Glutamatergic neuron (in vitro differentiated cells): ENCODE results near the gene COQ7. TPM values are rescaled to one million over a fixed set of nuclear protein-coding genes. Genes with fewer than 3 reads are reported as not detected.

Source experiments
- DNase-seq: peaks from one replicate; pipeline ENCODE4 v3.0.0; 2022
- H3K27ac Mint-ChIP-seq: one replicate; pipeline ENCODE4 v1.8.0; 2020; ENCODE audit warnings: mild to moderate bottlenecking, mixed read lengths, inconsistent platforms; ENCODE audit not compliant: unreplicated experiment
- H3K27me3 Mint-ChIP-seq: one replicate; pipeline ENCODE4 v1.8.0; 2020; ENCODE audit warnings: mild to moderate bottlenecking, moderate library complexity, mixed read lengths, inconsistent platforms; ENCODE audit not compliant: unreplicated experiment
- H3K36me3 Mint-ChIP-seq: one replicate; pipeline ENCODE4 v1.8.0; 2020; ENCODE audit warnings: mild to moderate bottlenecking, mixed read lengths, inconsistent platforms; ENCODE audit not compliant: unreplicated experiment
- H3K4me1 Mint-ChIP-seq: one replicate; pipeline ENCODE4 v1.8.0; 2020; ENCODE audit warnings: mild to moderate bottlenecking, low read depth, mixed read lengths, inconsistent platforms; ENCODE audit not compliant: unreplicated experiment
- H3K4me3 Mint-ChIP-seq: one replicate; pipeline ENCODE4 v1.8.0; 2020; ENCODE audit warnings: mild to moderate bottlenecking, mixed read lengths, inconsistent platforms; ENCODE audit not compliant: unreplicated experiment
- H3K9me3 Mint-ChIP-seq: one replicate; pipeline ENCODE4 v1.8.0; 2020; ENCODE audit warnings: mild to moderate bottlenecking, moderate library complexity, mixed read lengths, inconsistent platforms; ENCODE audit not compliant: unreplicated experiment
- total RNA-seq: library from RNA; stranded (reverse); fragmentation: NEBNext Ultra II Directional; extraction: Animal tissue kit (Norgen Biotek cat#: 25700); gene quantifications from one replicate; pipeline ENCODE4 v1.2.1, GENCODE V29; 2021; ENCODE audit not compliant: unreplicated experiment
- TF ChIP-seq, protein P1 (sequence below): fragments of 200-600 bp; sonication (generic); IDR thresholded peaks from one replicate; pipeline ENCODE4 v1.5.0; 2021; ENCODE audit not compliant: partially characterized antibody, unreplicated experiment

The COQ7 gene
- total RNA-seq, 1 donor from 2014 or later, result 21.3 TPM

DNA sequence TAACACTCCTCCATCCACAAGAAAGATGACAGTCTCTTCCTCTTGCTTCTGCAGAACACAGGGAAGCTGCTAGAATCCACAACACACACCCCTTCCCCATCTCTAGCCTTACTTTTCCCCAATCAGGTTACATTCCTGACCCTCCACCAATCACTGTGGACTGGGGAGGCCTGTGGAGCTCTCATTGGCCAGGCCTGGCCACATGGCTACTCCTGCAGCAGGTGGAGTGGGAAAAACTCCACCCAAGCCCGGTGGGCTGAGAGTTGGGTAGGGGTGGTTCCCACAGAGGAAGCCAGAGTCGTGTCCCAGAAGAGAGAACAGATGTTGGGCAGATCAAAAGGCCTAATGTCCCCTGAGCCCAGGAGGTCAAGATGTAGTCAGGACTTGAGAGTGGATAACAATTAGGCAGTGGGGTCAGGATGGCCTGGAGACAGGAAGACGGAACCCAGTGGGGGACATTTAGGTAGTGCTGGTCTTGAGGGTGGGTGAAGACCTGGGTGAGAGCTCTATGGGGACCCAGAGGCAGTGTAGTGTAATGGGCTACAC, 22.1 kb downstream of the COQ7 start:
- TF ChIP-seq, protein P1, sequence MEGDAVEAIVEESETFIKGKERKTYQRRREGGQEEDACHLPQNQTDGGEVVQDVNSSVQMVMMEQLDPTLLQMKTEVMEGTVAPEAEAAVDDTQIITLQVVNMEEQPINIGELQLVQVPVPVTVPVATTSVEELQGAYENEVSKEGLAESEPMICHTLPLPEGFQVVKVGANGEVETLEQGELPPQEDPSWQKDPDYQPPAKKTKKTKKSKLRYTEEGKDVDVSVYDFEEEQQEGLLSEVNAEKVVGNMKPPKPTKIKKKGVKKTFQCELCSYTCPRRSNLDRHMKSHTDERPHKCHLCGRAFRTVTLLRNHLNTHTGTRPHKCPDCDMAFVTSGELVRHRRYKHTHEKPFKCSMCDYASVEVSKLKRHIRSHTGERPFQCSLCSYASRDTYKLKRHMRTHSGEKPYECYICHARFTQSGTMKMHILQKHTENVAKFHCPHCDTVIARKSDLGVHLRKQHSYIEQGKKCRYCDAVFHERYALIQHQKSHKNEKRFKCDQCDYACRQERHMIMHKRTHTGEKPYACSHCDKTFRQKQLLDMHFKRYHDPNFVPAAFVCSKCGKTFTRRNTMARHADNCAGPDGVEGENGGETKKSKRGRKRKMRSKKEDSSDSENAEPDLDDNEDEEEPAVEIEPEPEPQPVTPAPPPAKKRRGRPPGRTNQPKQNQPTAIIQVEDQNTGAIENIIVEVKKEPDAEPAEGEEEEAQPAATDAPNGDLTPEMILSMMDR, result no peak
- Mint-ChIP-seq H3K4me1 (no peaks in the 10 kb centered on the region), H3K4me3 (no peak overlapping the region), H3K27ac (no peak overlapping the region), H3K27me3 (peaks cover 6% of the 10 kb centered on the region), H3K9me3 (peaks cover 1% of the 10 kb centered on the region), H3K36me3 (peaks cover 4% of the 10 kb centered on the region)
- no peak for DNase-seq

DNA sequence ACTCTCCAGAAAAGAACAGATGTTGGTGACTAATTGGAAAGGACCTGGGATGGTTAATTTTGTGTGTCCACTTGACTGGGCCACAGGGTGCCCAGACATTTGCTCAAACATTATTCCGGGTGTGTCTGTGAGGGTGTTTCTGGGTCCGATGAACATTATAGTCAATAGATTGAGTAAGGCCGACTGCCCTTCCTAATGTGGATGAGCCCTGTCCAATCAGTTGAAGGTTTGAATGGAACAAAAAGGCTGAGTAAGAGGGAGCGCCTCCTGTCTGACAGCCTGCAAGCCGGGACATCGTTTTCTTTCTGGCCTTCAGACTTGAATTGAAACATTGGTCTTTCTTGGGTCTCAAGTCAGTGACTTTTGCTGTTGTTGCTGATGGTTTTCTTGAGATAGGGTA, 23.5 kb downstream of the COQ7 start:
- H3K36me3 Mint-ChIP-seq, result peaks cover 4% of the 10 kb centered on the region
- TF ChIP-seq, protein P1, result no peak
- H3K27ac Mint-ChIP-seq, result no peak overlapping the region
- no peaks in the 10 kb centered on the region for H3K4me1 Mint-ChIP-seq
- H3K4me3 Mint-ChIP-seq, result no peak overlapping the region
- no peak for DNase-seq
- H3K27me3 Mint-ChIP-seq, result peaks cover 6% of the 10 kb centered on the region
- H3K9me3 Mint-ChIP-seq, result peaks cover 1% of the 10 kb centered on the region

DNA sequence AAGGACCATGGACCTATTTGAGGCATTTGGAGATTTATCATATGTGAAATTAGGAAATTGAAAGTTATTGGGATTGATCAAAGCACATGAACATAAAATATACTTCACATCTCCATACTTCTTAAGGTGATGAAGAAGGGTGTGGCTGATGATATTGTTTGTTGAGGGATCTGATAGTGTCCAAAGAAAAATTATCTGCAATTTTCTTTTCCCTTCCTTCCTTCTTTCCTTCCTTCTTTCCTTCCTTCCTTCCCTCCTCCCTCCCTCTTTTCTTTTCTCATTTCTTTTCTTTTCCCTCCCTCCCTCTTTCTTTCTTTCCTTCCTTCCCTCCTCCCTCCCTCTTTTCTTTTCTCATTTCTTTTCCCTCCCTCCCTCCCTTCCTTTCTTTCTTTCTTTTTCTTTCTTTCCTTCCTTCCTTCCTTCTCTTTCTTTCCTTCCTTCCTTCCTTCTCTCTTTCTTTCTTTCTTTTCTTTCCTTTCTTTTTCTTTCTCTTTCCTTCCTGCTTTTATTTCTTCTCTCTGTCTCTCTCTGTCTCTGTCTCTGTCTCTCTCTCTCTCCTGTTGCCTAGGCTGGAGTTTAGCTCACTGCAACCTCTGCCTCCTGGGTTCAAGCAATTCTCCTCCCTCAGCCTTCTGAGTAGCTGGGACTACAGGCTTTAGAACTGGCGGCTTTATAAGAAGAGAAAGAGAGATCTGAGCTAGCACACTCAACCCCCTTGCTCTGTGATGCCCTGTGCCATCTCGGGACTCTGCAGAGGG, 25.4 kb downstream of the COQ7 start:
- no peak for DNase-seq
- Mint-ChIP-seq H3K27ac (no peak overlapping the region), H3K36me3 (peaks cover 5% of the 10 kb centered on the region), H3K4me1 (no peaks in the 10 kb centered on the region), H3K9me3 (peaks cover 1% of the 10 kb centered on the region), H3K4me3 (no peak overlapping the region), H3K27me3 (peaks cover 4% of the 10 kb centered on the region)
- TF ChIP-seq, protein P1, result no peak

DNA sequence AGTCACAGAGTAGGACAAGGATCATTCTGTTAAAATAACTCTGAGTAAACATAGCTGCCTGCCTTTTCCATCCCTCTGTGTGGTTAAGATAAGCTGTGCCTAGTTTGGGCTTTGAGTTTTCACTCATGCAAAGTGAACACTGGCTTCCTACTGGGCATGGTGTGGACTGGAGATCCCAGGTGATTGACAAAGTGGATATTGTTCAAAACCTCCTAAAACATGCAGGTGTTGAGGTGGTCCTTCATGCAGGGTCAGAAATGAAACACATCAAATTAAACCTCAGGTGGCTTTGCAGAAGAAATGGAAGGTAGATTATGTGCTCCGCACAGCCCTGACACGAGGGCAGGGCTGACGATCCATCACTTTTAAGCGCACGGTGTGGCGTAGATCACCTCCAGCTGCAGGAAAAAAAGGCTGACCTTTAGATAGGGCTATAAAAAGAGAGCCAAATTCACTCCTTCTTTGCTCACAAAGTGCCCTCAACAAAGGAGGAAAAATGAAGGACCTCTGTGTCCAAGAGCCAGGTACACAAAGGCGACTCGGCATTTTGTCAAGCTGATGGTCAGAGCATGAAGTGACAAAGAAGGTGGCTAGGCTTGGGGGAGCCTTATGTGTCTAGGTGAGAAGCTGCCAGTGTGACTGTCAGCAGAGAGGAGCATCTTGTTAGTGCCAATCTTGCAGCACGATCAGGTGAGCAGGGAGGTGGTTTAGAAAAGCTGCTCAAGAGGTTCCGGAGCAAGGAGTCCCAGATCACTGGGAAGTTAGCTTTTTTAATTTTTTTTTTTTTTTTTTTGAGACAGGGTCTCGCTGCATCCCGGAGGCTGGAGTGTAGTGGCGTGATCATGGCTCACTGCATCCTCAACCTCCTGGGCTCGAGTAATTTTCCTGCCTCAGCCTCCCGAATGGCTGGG, 26.5 kb downstream of the COQ7 start:
- DNase-seq, result no peak
- H3K27ac Mint-ChIP-seq, result no peak overlapping the region
- peaks cover 1% of the 10 kb centered on the region for H3K9me3 Mint-ChIP-seq
- no peaks in the 10 kb centered on the region for H3K4me1 Mint-ChIP-seq
- peaks cover 9% of the 10 kb centered on the region for H3K36me3 Mint-ChIP-seq
- peaks cover 4% of the 10 kb centered on the region for H3K27me3 Mint-ChIP-seq
- no peak overlapping the region for H3K4me3 Mint-ChIP-seq
- TF ChIP-seq, protein P1, result no peak
